Activated CD8-positive, alpha-beta T cell treated with anti-CD3 and anti-CD28 coated beads, Interleukin-2, amount 10 ng/mL, durations not matched to agents 7 days and 5 days (primary cell): ENCODE results near the gene VPS37D. TPM values are rescaled to one million over a fixed set of nuclear protein-coding genes. Genes with fewer than 3 reads are reported as not detected.

ENCODE experiments used
- ATAC-seq: fragments of 150-1000 bp; cut with Tn5 transposase; one replicate; pipeline ENCODE4 v1.10.0; 2021; ENCODE audit warnings: moderate library complexity
- CTCF ChIA-PET: fragments of 350-600 bp; sonication (Branson Sonifier 250); formaldehyde crosslinking; loops from one replicate; lab custom pipeline; 2021; ENCODE audit warnings: antibody characterized with exemption; lab: Charles Lee
- POLR2A ChIA-PET: fragments of 350-600 bp; sonication (Branson Sonifier 250); formaldehyde crosslinking; loops from one replicate; lab custom pipeline; 2021; ENCODE audit warnings: antibody characterized with exemption; lab: Charles Lee
- DNase-seq: peaks from one replicate; pipeline ENCODE4 v3.0.0-alpha.2; 2020
- H3K27ac Mint-ChIP-seq: one replicate; pipeline ENCODE4 v1.8.0; 2021; ENCODE audit warnings: mild to moderate bottlenecking, mixed read lengths
- H3K27me3 Mint-ChIP-seq: one replicate; pipeline ENCODE4 v1.8.0; 2021; ENCODE audit warnings: low read depth, mixed read lengths
- H3K36me3 Mint-ChIP-seq: one replicate; pipeline ENCODE4 v1.8.0; 2021; ENCODE audit warnings: low read depth, mixed read lengths
- H3K4me1 Mint-ChIP-seq: one replicate; pipeline ENCODE4 v1.8.0; 2021; ENCODE audit warnings: low read depth, mixed read lengths
- H3K4me3 Mint-ChIP-seq: one replicate; pipeline ENCODE4 v1.8.0; 2021; ENCODE audit warnings: mild to moderate bottlenecking, mixed read lengths
- H3K9me3 Mint-ChIP-seq: one replicate; pipeline ENCODE4 v1.8.0; 2022; ENCODE audit warnings: mixed read lengths; ENCODE audit not compliant: insufficient read depth
- total RNA-seq, 2 experiments: library from RNA; stranded (reverse); gene quantifications; one replicate each; pipeline ENCODE4 v1.2.3, GENCODE V29; 2021

Gene VPS37D
- total RNA-seq, 2 experiments from 2014 or later, result 0.16 to 0.26 TPM

- ChIA-PET POLR2A (no interaction called here), CTCF (interaction anchor here (0.7 to 2.4 kb wide), 8 partner anchors 9 to 106 kb away, joined by 3 to 14 read pairs (median 6); no protein-coding TSS in a partner anchor)
- Mint-ChIP-seq H3K27me3 (peaks cover 34% of the 10 kb centered on the region), H3K4me1 (peaks cover under 1% of the 10 kb centered on the region), H3K27ac (no peak overlapping the region), H3K36me3 (no peaks in the 10 kb centered on the region), H3K9me3 (no peaks in the 10 kb centered on the region), H3K4me3 (no peak overlapping the region)
- ATAC-seq (no peak), DNase-seq (no peak)
Measured at GRCh38 chr7:73628504-73628903, 39.1 kb upstream of the VPS37D start.

- no peaks in the 10 kb centered on the region for H3K4me1 Mint-ChIP-seq
- ChIA-PET POLR2A (no interaction called here), CTCF (no interaction called here)
- no peaks in the 10 kb centered on the region for H3K9me3 Mint-ChIP-seq
- H3K4me3 Mint-ChIP-seq, result no peak overlapping the region
- H3K36me3 Mint-ChIP-seq, result no peaks in the 10 kb centered on the region
- no peak for ATAC-seq
- H3K27me3 Mint-ChIP-seq, result peaks cover 31% of the 10 kb centered on the region
- H3K27ac Mint-ChIP-seq, result no peak overlapping the region
- no peak for DNase-seq
Measured at GRCh38 chr7:73631558-73631957, 36.1 kb upstream of the VPS37D start.

GRCh38 chr7:73633323-73633722 is 34.3 kb upstream of the VPS37D start:
- Mint-ChIP-seq H3K27ac (no peak overlapping the region), H3K4me1 (no peaks in the 10 kb centered on the region), H3K4me3 (no peak overlapping the region), H3K36me3 (no peaks in the 10 kb centered on the region), H3K27me3 (peaks cover 25% of the 10 kb centered on the region), H3K9me3 (no peaks in the 10 kb centered on the region)
- DNase-seq, result no peak
- CTCF ChIA-PET, result no interaction called here
- no peak for ATAC-seq
- POLR2A ChIA-PET, result no interaction called here

GRCh38 chr7:73633844-73634243 is 33.8 kb upstream of the VPS37D start:
- CTCF ChIA-PET, result no interaction called here
- H3K36me3 Mint-ChIP-seq, result no peaks in the 10 kb centered on the region
- H3K27me3 Mint-ChIP-seq, result peaks cover 21% of the 10 kb centered on the region

GRCh38 chr7:73635428-73636200 is 32.0 kb upstream of the VPS37D start:
- ATAC-seq (no peak), DNase-seq (no peak)
- Mint-ChIP-seq H3K4me1 (no peaks in the 10 kb centered on the region), H3K4me3 (no peak overlapping the region), H3K27ac (no peak overlapping the region), H3K36me3 (no peaks in the 10 kb centered on the region), H3K9me3 (no peaks in the 10 kb centered on the region), H3K27me3 (peaks cover 18% of the 10 kb centered on the region)
- CTCF ChIA-PET, result no interaction called here
- POLR2A ChIA-PET, result no interaction called here

More at GRCh38 chr7:73633844-73634243, 33.8 kb upstream of the VPS37D start:
- Mint-ChIP-seq H3K4me3 (no peak overlapping the region), H3K9me3 (no peaks in the 10 kb centered on the region), H3K27ac (no peak overlapping the region), H3K4me1 (no peaks in the 10 kb centered on the region)
- POLR2A ChIA-PET, result no interaction called here
- DNase-seq, result no peak
- ATAC-seq, result no peak

- ChIA-PET CTCF (no interaction called here), POLR2A (no interaction called here)
- Mint-ChIP-seq H3K36me3 (no peaks in the 10 kb centered on the region), H3K4me3 (no peak overlapping the region), H3K9me3 (no peaks in the 10 kb centered on the region), H3K27ac (no peak overlapping the region), H3K4me1 (no peaks in the 10 kb centered on the region), H3K27me3 (peaks cover 9% of the 10 kb centered on the region)
- DNase-seq (no peak), ATAC-seq (no peak)
Measured at GRCh38 chr7:73638911-73639310, 28.7 kb upstream of the VPS37D start.

GRCh38 chr7:73642834-73643233 is 24.8 kb upstream of the VPS37D start:
- Mint-ChIP-seq H3K27me3 (peaks cover 20% of the 10 kb centered on the region), H3K9me3 (no peaks in the 10 kb centered on the region), H3K4me3 (no peak overlapping the region), H3K27ac (no peak overlapping the region), H3K4me1 (no peaks in the 10 kb centered on the region), H3K36me3 (no peaks in the 10 kb centered on the region)
- POLR2A ChIA-PET, result no interaction called here
- no peak for ATAC-seq
- CTCF ChIA-PET, result interaction anchor here (1.0 kb wide), 1 partner anchor 25 kb away, joined by 3 read pairs; the partner anchor contains the start of gene VPS37D
- DNase-seq, result no peak

GRCh38 chr7:73644688-73645286 is 22.8 kb upstream of the VPS37D start:
- no peaks in the 10 kb centered on the region for H3K36me3 Mint-ChIP-seq
- ATAC-seq, result no peak
- H3K4me3 Mint-ChIP-seq, result no peak overlapping the region
- H3K27ac Mint-ChIP-seq, result no peak overlapping the region
- peaks cover 11% of the 10 kb centered on the region for H3K4me1 Mint-ChIP-seq
- H3K27me3 Mint-ChIP-seq, result peaks cover 37% of the 10 kb centered on the region
- ChIA-PET CTCF (interaction anchor here (1.6 kb wide), 1 partner anchor 38 kb away, joined by 4 read pairs; no protein-coding TSS in a partner anchor), POLR2A (no interaction called here)
- H3K9me3 Mint-ChIP-seq, result no peaks in the 10 kb centered on the region
- DNase-seq, result no peak

- ChIA-PET POLR2A (interaction anchor here (0.5 kb wide), 1 partner anchor 11 kb away, joined by 3 read pairs; no protein-coding TSS in a partner anchor), CTCF (interaction anchor here (1.6 to 1.8 kb wide), 2 partner anchors 17 to 39 kb away, joined by 4 to 7 read pairs; no protein-coding TSS in a partner anchor)
- H3K9me3 Mint-ChIP-seq, result no peaks in the 10 kb centered on the region
- peaks cover 14% of the 10 kb centered on the region for H3K4me1 Mint-ChIP-seq
- no peak overlapping the region for H3K4me3 Mint-ChIP-seq
- DNase-seq, result no peak
- no peak for ATAC-seq
- H3K27me3 Mint-ChIP-seq, result peaks cover 44% of the 10 kb centered on the region
- no peak overlapping the region for H3K27ac Mint-ChIP-seq
- no peaks in the 10 kb centered on the region for H3K36me3 Mint-ChIP-seq
Measured at GRCh38 chr7:73645643-73646174, 21.9 kb upstream of the VPS37D start.

- Mint-ChIP-seq H3K9me3 (no peaks in the 10 kb centered on the region), H3K4me3 (no peak overlapping the region), H3K27me3 (peaks cover 47% of the 10 kb centered on the region), H3K4me1 (peaks cover 14% of the 10 kb centered on the region), H3K27ac (no peak overlapping the region), H3K36me3 (no peaks in the 10 kb centered on the region)
- ATAC-seq (no peak), DNase-seq (no peak)
- POLR2A ChIA-PET, result interaction anchor here (0.6 kb wide), 1 partner anchor 87 kb away, joined by 4 read pairs; no protein-coding TSS in a partner anchor
- CTCF ChIA-PET, result interaction anchor here (1.1 to 1.8 kb wide), 2 partner anchors 18 to 40 kb away, joined by 3 to 7 read pairs; no protein-coding TSS in a partner anchor
Measured at GRCh38 chr7:73646785-73647724, 20.6 kb upstream of the VPS37D start.
